ENCODE data around the gene PNLIPRP1. TPM values are rescaled to one million over a fixed set of nuclear protein-coding genes. Genes with fewer than 3 reads are reported as not detected.

The PNLIPRP1 gene
- total and polyA plus RNA-seq, 2 of the 4 experiments (the other 2 are of a cell fraction) = not detected

DNA sequence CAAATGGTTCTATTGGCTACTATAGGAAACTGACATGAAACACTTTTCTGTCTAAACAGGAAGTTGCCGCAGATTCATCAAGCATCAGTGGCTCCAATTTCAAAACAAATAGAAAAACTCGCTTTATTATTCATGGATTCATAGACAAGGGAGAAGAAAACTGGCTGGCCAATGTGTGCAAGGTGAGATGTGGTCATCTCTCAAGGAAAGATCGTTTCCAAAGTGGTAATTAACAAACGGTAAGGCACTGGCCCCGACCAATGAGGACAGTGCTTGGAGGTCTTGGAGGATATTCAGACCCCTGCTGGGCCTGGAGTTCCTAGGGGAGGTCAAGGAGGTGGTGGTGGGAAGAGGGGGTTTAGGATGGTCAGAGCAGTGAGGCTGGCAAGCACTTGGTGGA lies 42.5 kb upstream of the PNLIPRP1 start:
- intact Hi-C loops (cut with micrococcal nuclease) = no loop called here
- Histone ChIP-seq H3K18ac (ENCODE audit: low read depth, low read length) (no peak overlapping the region), H2BK15ac (ENCODE audit: low read depth, low read length) (no peak overlapping the region), H3K27me3 (ENCODE audit: control insufficient read depth, insufficient read depth, low read length) (no peaks in the 10 kb centered on the region), H3K23ac (ENCODE audit: low read depth, low read length) (no peak overlapping the region), H2BK20ac (ENCODE audit: low read depth, low read length) (no peak overlapping the region), H4K20me1 (ENCODE audit: insufficient read depth, low read length) (no peaks in the 10 kb centered on the region), H2BK5ac (ENCODE audit: low read depth, low read length, poor library complexity, severe bottlenecking) (no peak overlapping the region), H3K9me1 (ENCODE audit: insufficient read depth, low read length) (no peaks in the 10 kb centered on the region), H3K4me2 (ENCODE audit: low read depth, low read length) (no peak overlapping the region), H2AK9ac (replicated peaks; ENCODE audit: low read depth, low read length, poor library complexity) (no peak overlapping the region), H3K79me1 (ENCODE audit: low read depth in 1 of 2, low read length in 2 of 2) (no peaks in the 10 kb centered on the region), H3K4me1 (ENCODE audit: control insufficient read depth, insufficient read depth, low read length) (no peaks in the 10 kb centered on the region), H3K56ac (ENCODE audit: extremely low read depth, insufficient read depth, low read length) (no peak overlapping the region), H2BK120ac (ENCODE audit: low read depth, low read length) (no peak overlapping the region), H4K5ac (ENCODE audit: low read depth, low read length) (no peak overlapping the region), H3K14ac (replicated peaks; ENCODE audit: low read depth, low read length) (no peak overlapping the region), H3K27ac (ENCODE audit: insufficient read depth, low read length) (no peak overlapping the region), H4K8ac (ENCODE audit: low read depth in 2 of 2, low read length in 2 of 2) (no peak overlapping the region), H2AK5ac (ENCODE audit: low read depth, low read length) (no peak overlapping the region), H3K9me3 (ENCODE audit: control insufficient read depth, insufficient read depth, low read length) (no peaks in the 10 kb centered on the region), H2AFZ (replicated peaks; ENCODE audit: low read length, poor library complexity) (no peak overlapping the region), H3K36me3 (ENCODE audit: control insufficient read depth, insufficient read depth, low read length) (no peaks in the 10 kb centered on the region), H4K91ac (ENCODE audit: insufficient read depth, low read depth, low read length) (no peak overlapping the region), H3K9ac (ENCODE audit: low read depth, low read length) (no peak overlapping the region), H3K4me3 (ENCODE audit: insufficient read depth, low read depth, low read length) (no peak overlapping the region), H3K4ac (ENCODE audit: low read depth, low read length) (no peak overlapping the region)
- CTCF ChIA-PET = interaction anchor here (0.6 kb wide), 1 partner anchor 108 kb away, joined by 3 read pairs; no protein-coding TSS in a partner anchor
- dilution Hi-C loops (cut with HindIII; ENCODE audit: low sequenced_read_pairs, unreplicated experiment) = no loop called here
- BruUV-seq (replicated peaks) = no TSS peak
- POLR2A ChIA-PET (ENCODE audit: unreplicated experiment) = no interaction called here
- 40% methylated on average over 3 of the region's 5 CpGs; no CpG with 5 or more reads in 1 of the 2 experiments for WGBS, 2 experiments (ENCODE audit: extremely low coverage in 2 of 2, insufficient read length in 1 of 2)
- in situ Hi-C loops (cut with MboI; ENCODE audit: low sequenced_read_pairs) = no loop called here
- TF ChIP-seq BHLHE40 (IDR thresholded peaks at IDR 0.05; ENCODE audit: low read depth, low read length) = no peak
- TF ChIP-seq FOS (IDR thresholded peaks at IDR 0.05; ENCODE audit: low read depth, low read length) = no peak
- TF ChIP-seq SMC3 (IDR thresholded peaks at IDR 0.05; ENCODE audit: low read depth, low read length) = no peak
- no peak for TF ChIP-seq RCOR1 (IDR thresholded peaks at IDR 0.05; ENCODE audit: insufficient replicate concordance, low read length)
- TF ChIP-seq, protein P1, sequence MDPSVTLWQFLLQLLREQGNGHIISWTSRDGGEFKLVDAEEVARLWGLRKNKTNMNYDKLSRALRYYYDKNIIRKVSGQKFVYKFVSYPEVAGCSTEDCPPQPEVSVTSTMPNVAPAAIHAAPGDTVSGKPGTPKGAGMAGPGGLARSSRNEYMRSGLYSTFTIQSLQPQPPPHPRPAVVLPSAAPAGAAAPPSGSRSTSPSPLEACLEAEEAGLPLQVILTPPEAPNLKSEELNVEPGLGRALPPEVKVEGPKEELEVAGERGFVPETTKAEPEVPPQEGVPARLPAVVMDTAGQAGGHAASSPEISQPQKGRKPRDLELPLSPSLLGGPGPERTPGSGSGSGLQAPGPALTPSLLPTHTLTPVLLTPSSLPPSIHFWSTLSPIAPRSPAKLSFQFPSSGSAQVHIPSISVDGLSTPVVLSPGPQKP (IDR thresholded peaks at IDR 0.05; ENCODE audit: borderline replicate concordance, low read depth, low read length) = no peak
- TF ChIP-seq, protein P2, sequence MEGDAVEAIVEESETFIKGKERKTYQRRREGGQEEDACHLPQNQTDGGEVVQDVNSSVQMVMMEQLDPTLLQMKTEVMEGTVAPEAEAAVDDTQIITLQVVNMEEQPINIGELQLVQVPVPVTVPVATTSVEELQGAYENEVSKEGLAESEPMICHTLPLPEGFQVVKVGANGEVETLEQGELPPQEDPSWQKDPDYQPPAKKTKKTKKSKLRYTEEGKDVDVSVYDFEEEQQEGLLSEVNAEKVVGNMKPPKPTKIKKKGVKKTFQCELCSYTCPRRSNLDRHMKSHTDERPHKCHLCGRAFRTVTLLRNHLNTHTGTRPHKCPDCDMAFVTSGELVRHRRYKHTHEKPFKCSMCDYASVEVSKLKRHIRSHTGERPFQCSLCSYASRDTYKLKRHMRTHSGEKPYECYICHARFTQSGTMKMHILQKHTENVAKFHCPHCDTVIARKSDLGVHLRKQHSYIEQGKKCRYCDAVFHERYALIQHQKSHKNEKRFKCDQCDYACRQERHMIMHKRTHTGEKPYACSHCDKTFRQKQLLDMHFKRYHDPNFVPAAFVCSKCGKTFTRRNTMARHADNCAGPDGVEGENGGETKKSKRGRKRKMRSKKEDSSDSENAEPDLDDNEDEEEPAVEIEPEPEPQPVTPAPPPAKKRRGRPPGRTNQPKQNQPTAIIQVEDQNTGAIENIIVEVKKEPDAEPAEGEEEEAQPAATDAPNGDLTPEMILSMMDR (conservative IDR thresholded peaks at IDR 0.05; ENCODE audit: low read depth, low read length) = no peak
- TF ChIP-seq MXI1 (IDR thresholded peaks at IDR 0.05; ENCODE audit: borderline replicate concordance, low read depth, low read length) = no peak
- no peak for TF ChIP-seq CEBPB (IDR thresholded peaks at IDR 0.05; ENCODE audit: low read depth, low read length)
- no peak for TF ChIP-seq POLR2A (IDR thresholded peaks at IDR 0.05; ENCODE audit: low read depth, low read length)
- TF ChIP-seq MAFK (IDR thresholded peaks at IDR 0.05; ENCODE audit: low read depth, low read length) = no peak
- TF ChIP-seq RFX5 (IDR thresholded peaks at IDR 0.05; ENCODE audit: low read depth, low read length) = no peak
- TF ChIP-seq CHD1 (IDR thresholded peaks at IDR 0.05; ENCODE audit: low read depth, low read length) = no peak
- TF ChIP-seq NFE2L2 (IDR thresholded peaks at IDR 0.05; ENCODE audit: low read depth, low read length) = no peak
- no peak for TF ChIP-seq MAZ (IDR thresholded peaks at IDR 0.05; ENCODE audit: borderline replicate concordance, low read depth, low read length)
- TF ChIP-seq, protein P3, sequence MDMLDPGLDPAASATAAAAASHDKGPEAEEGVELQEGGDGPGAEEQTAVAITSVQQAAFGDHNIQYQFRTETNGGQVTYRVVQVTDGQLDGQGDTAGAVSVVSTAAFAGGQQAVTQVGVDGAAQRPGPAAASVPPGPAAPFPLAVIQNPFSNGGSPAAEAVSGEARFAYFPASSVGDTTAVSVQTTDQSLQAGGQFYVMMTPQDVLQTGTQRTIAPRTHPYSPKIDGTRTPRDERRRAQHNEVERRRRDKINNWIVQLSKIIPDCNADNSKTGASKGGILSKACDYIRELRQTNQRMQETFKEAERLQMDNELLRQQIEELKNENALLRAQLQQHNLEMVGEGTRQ (IDR thresholded peaks at IDR 0.05; ENCODE audit: low read depth, low read length) = no peak
- no peak for TF ChIP-seq RAD21 (IDR thresholded peaks at IDR 0.05; ENCODE audit: low read length)
- no peak for ATAC-seq (ENCODE audit: low read depth)
- DNase-seq = no peak

Measured in IMR-90 (cell line).